ENCODE measurements around the gene PCDHA3.

GRCh38 chr5:140842798-140843733, 42.2 kb downstream of the PCDHA3 start:
- TF ChIP-seq CTCF (IDR thresholded peaks at IDR 0.05; ENCODE audit: low read depth, low read length), result no peak
- no peak for TF ChIP-seq POLR2A (IDR thresholded peaks at IDR 0.05; ENCODE audit: extremely low read depth, insufficient read length)
